Ovary (tissue), 9 donors: ENCODE measurements around the gene SVIL. TPM values are rescaled to one million over a fixed set of nuclear protein-coding genes. Genes with fewer than 3 reads are reported as not detected.
"Not testable (repeated sequence)": the region's sequence is repeated elsewhere in the genome, so short reads cannot be mapped to it uniquely, and the experiment has no call there.

ENCODE experiments used
- DNase-seq, 5 donors: peaks; one replicate each; pipeline ENCODE4 v3.0.0-alpha.2; 2019 to 2020
- H3K27ac ChIP-seq, 2 donors: fragments of 200-600 bp; one replicate each; pipeline versions ENCODE4 v1.5.1 to v1.8.0; 2019 to 2022
- H3K27me3 ChIP-seq: fragments of 200-600 bp; one replicate; pipeline ENCODE4 v1.8.0; 2022
- H3K36me3 ChIP-seq: fragments of 200-600 bp; sonication (generic); one replicate; pipeline ENCODE4 v1.5.1; 2019
- H3K4me1 ChIP-seq: one replicate; pipeline ENCODE4 v1.8.1; 2013; ENCODE audit warnings: mild to moderate bottlenecking, moderate library complexity; ENCODE audit not compliant: insufficient read depth
- H3K4me3 ChIP-seq: fragments of 200-600 bp; sonication (generic); one replicate; pipeline ENCODE4 v1.5.1; 2017
- H3K9me3 ChIP-seq, 2 donors: fragments of 200-600 bp in 1 of 2; sonication (generic) in 1 of 2; one replicate each; pipeline versions ENCODE4 v1.5.1 to v1.8.1; 2013 to 2019; ENCODE audit warnings: mild to moderate bottlenecking in 1 of 2, moderate library complexity in 1 of 2
- CTCF ChIP-seq, 3 donors: fragments of 450-650 bp in 2 of 3; fragments of 200-600 bp in 1 of 3; IDR thresholded peaks; one replicate each; pipeline versions ENCODE4 v1.5.1 to v1.8.0; 2016 to 2022; ENCODE audit warnings: antibody characterized with exemption in 3 of 3, mild to moderate bottlenecking in 1 of 3
- EP300 ChIP-seq: sonication (generic); formaldehyde crosslinking; IDR thresholded peaks from one replicate; pipeline ENCODE4 v1.6.1; 2017; ENCODE audit warnings: antibody characterized with exemption
- POLR2A ChIP-seq: fragments of 450-650 bp; IDR thresholded peaks from one replicate; pipeline ENCODE4 v1.6.1; 2017; ENCODE audit warnings: antibody characterized with exemption, mild to moderate bottlenecking, moderate library complexity
- WGBS, 3 donors: extraction: QIAGEN DNeasy Blood & Tissue Kit in 1 of 3; methylation state at CpG; one replicate each; pipeline versions ENCODE4 v1.1.5 to v1.1.7; 2013 to 2017; 5-methylcytosine and 5-hydroxymethylcytosine counted together
- intact Hi-C, 4 donors: fragments of 100-400 bp; cut with DNase I; formaldehyde crosslinking; loops; one replicate each; pipeline versions ENCODE4 v1.11.0 to v1.15.1; 2022 to 2023
- polyA plus RNA-seq, 2 donors: library from polyadenylated mRNA; stranded (reverse); fragments of 200-250 nt in 1 of 2; fragments of 350-450 nt in 1 of 2; fragmentation: Illumina TruSeq in 1 of 2; extraction: RNeasy Lipid Tissue Mini Kit (QIAGEN cat#74804) in 1 of 2; gene quantifications; one replicate each; pipeline ENCODE4 v1.2.3, GENCODE V29; 2013 to 2014
- total RNA-seq, 7 donors: library from RNA; depleted of rRNA in 2 of 7; stranded (reverse); fragments of >200 nt in 2 of 7; fragmentation: NEBNext Ultra II Directional in 3 of 7; extraction: Animal tissue kit (Norgen Biotek cat#: 25700) in 3 of 7; gene quantifications; one replicate each; pipeline versions ENCODE4 v1.1.0 to v1.2.4, GENCODE V29; 2016 to 2023
- donor health status: DM: no; HTN: no; CAD: no; lungs with moderate emphysema.
- donor health status: DM: no; HTN: no; CAD: no.
- donor health status: Bipolar disorder and iron deficiency.
- donor health status: DM: yes; HTN: yes; CAD: no.
- donor health status: DM: no; HTN: no; CAD: no.
- donor health status: DM: yes; HTN: yes; CAD: no.

SVIL gene
- total and polyA plus RNA-seq, 9 donors: 49.9 to 225 (median 139) TPM

- Histone ChIP-seq H3K9me3 (no peaks in the 10 kb centered on the region), H3K27me3 (no peaks in the 10 kb centered on the region), H3K4me3 (no peak overlapping the region), H3K27ac (peak overlapping the region in 1 of 2 donors; percentile 96), H3K4me1 (peaks cover 22% of the 10 kb centered on the region), H3K36me3 (no peaks in the 10 kb centered on the region)
- no peak for DNase-seq
- intact Hi-C loops: loop anchor here in 1 of 4 donors (10.0 kb wide), 1 partner anchor 270 kb away; no protein-coding TSS in a partner anchor
- WGBS, 3 donors: 60 to 72% (median 68%) methylated on average over 2 of the region's 2 CpGs
- TF ChIP-seq POLR2A (no peak), CTCF (IDR thresholded peaks at IDR 0.05) (no peak), EP300 (no peak)
Observed at GRCh38 chr10:29615195-29615594, 19.6 kb downstream of the SVIL start.

- not testable (repeated sequence) for H3K27me3 ChIP-seq, H3K4me3 ChIP-seq, H3K9me3 ChIP-seq, H3K36me3 ChIP-seq, DNase-seq, H3K27ac ChIP-seq
- WGBS, 3 donors: 73 to 94% (median 87%) methylated on average over 1 of the region's 1 CpG
- H3K4me1 ChIP-seq: peaks cover 22% of the 10 kb centered on the region
- intact Hi-C loops: loop anchor here in 1 of 4 donors (10.0 kb wide), 1 partner anchor 271 kb away; no protein-coding TSS in a partner anchor
Observed at GRCh38 chr10:29614289-29614688, 20.5 kb downstream of the SVIL start.

- TF ChIP-seq EP300 (no peak), POLR2A (no peak), CTCF (IDR thresholded peaks at IDR 0.05) (no peak)
- Histone ChIP-seq H3K9me3 (no peaks in the 10 kb centered on the region), H3K27me3 (no peaks in the 10 kb centered on the region), H3K27ac (no peak overlapping the region), H3K36me3 (no peaks in the 10 kb centered on the region), H3K4me3 (no peak overlapping the region), H3K4me1 (peaks cover 21% of the 10 kb centered on the region)
- intact Hi-C loops: loop anchor here in 1 of 4 donors (10.0 kb wide), 1 partner anchor 271 kb away; no protein-coding TSS in a partner anchor
- DNase-seq: no peak
- 47 to 57% (median 57%) methylated on average over 4 of the region's 4 CpGs for WGBS, 3 donors
Observed at GRCh38 chr10:29613791-29614190, 21.0 kb downstream of the SVIL start.

GRCh38 chr10:29613196-29613595 is 21.6 kb downstream of the SVIL start:
- intact Hi-C loops: loop anchor here in 1 of 4 donors (10.0 kb wide), 1 partner anchor 272 kb away; no protein-coding TSS in a partner anchor
- 91 to 96% (median 96%) methylated on average over 6 of the region's 6 CpGs for WGBS, 3 donors
- Histone ChIP-seq H3K27ac (no peak overlapping the region), H3K27me3 (no peaks in the 10 kb centered on the region), H3K9me3 (no peaks in the 10 kb centered on the region), H3K4me1 (peaks cover 18% of the 10 kb centered on the region), H3K4me3 (no peak overlapping the region), H3K36me3 (no peaks in the 10 kb centered on the region)
- no peak for DNase-seq
- TF ChIP-seq POLR2A (no peak), EP300 (no peak), CTCF (IDR thresholded peaks at IDR 0.05) (no peak)

GRCh38 chr10:29612657-29613056 is 22.1 kb downstream of the SVIL start:
- Histone ChIP-seq H3K36me3 (no peaks in the 10 kb centered on the region), H3K4me1 (peaks cover 18% of the 10 kb centered on the region), H3K27ac (peak overlapping the region in 1 of 2 donors; percentile 43), H3K27me3 (no peaks in the 10 kb centered on the region), H3K4me3 (no peak overlapping the region), H3K9me3 (no peaks in the 10 kb centered on the region)
- no peak for TF ChIP-seq CTCF (IDR thresholded peaks at IDR 0.05)
- TF ChIP-seq EP300: no peak
- TF ChIP-seq POLR2A: no peak
- 53 to 68% (median 63%) methylated on average over 8 of the region's 8 CpGs for WGBS, 3 donors
- intact Hi-C loops: loop anchor here in 1 of 4 donors (10.0 kb wide), 1 partner anchor 272 kb away; no protein-coding TSS in a partner anchor
- no peak for DNase-seq
